HG03095 (cell line): ENCODE results near the gene CDK9.
"Not testable (repeated sequence)": the region's sequence is repeated elsewhere in the genome, so short reads cannot be mapped to it uniquely, and the experiment has no call there.

ENCODE experiments used
- ATAC-seq: cut with Tn5 transposase; IDR thresholded peaks from one replicate; pipeline ENCODE4 v1.9.1; 2021; ENCODE audit warnings: moderate library complexity; ENCODE audit not compliant: unreplicated experiment

Gene CDK9

GRCh38 chr9:127785933-127786772 lies at the start of gene CDK9:
TSS of gene CDK9 (plus strand) at chr9:127786034. CDS start at chr9:127786149, 115 bp downstream.
- ATAC-seq = peak; percentile 52

- no peak for ATAC-seq
These were observed 47.2 kb upstream of the CDK9 start for GRCh38 chr9:127738666-127739065.

GRCh38 chr9:127739614-127740330 lies 46.1 kb upstream of the CDK9 start:
- no peak for ATAC-seq

- ATAC-seq = no peak
These were observed 43.9 kb upstream of the CDK9 start for GRCh38 chr9:127741831-127742434.

- ATAC-seq = no peak
These were observed 43.3 kb upstream of the CDK9 start for GRCh38 chr9:127742435-127743088.

- ATAC-seq = no peak
These were observed 41.3 kb upstream of the CDK9 start for GRCh38 chr9:127744398-127745110.

- ATAC-seq = no peak
These were observed 38.8 kb upstream of the CDK9 start for GRCh38 chr9:127746959-127747569.

- ATAC-seq = no peak
These were observed 36.6 kb upstream of the CDK9 start for GRCh38 chr9:127749090-127749787.

- no peak for ATAC-seq
These were observed 34.4 kb upstream of the CDK9 start for GRCh38 chr9:127751269-127752054.

- no peak for ATAC-seq
These were observed 32.7 kb upstream of the CDK9 start for GRCh38 chr9:127753148-127753547.

- ATAC-seq = no peak
These were observed 32.2 kb upstream of the CDK9 start for GRCh38 chr9:127753622-127754021.

- no peak for ATAC-seq
These were observed 31.5 kb upstream of the CDK9 start for GRCh38 chr9:127754099-127755060.

- no peak for ATAC-seq
These were observed 30.5 kb upstream of the CDK9 start for GRCh38 chr9:127755061-127756060.

GRCh38 chr9:127756233-127756632 lies 29.6 kb upstream of the CDK9 start:
- no peak for ATAC-seq

GRCh38 chr9:127756776-127757175 lies 29.1 kb upstream of the CDK9 start:
- ATAC-seq = not testable (repeated sequence)

GRCh38 chr9:127758843-127759242 lies 27.0 kb upstream of the CDK9 start:
- ATAC-seq = no peak
